HG03196 (cell line): Measurements from ENCODE around the gene LYPLA2.
A peak's percentile ranks its signal among the peaks of the same experiment; 100 is the strongest.
"Not testable (repeated sequence)": the region's sequence is repeated elsewhere in the genome, so short reads cannot be mapped to it uniquely, and the experiment has no call there.

Source experiments
- ATAC-seq: cut with Tn5 transposase; IDR thresholded peaks from one replicate; pipeline ENCODE4 v1.9.1; 2021; ENCODE audit not compliant: unreplicated experiment

The LYPLA2 gene

DNA sequence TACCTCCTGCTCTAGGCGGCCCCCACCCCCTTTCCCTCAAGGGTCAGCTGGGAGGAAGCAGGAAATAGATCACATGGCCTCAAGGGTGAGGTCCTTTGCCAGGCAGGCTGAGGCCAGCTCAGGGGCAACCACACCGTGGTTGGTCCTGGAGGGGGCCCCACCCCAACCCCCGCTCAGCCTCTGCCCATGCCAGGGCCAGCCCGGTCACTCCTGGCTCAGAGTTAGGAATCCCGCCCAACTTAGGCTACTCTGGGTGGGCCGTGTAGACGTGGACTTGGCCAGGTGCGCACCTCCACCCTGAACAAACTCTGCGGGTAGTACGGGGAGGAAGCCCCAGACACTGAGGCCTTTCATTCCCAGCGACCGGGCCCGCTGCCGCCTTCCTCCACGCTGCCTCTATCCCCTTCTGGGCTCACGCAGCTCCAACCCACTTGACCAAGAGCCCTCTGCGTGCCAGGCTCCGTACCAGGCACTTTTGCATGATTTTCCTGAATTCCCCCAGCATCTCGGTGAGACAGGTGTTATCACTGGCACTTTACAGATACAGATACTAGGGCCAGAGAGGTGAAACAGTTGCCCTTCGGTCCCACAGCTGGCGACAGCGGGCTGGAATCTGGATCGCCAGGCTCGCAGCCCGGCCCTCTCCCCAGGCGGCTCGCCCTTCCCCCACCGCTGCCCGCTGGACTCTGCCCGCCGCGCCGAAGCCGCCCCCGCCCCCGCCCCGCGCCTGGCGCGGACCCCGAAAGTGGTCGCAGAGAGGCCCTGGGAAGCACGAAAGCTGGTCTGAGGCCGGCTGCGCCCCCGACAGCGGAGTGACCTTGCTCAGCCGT, 8.8 kb downstream of the LYPLA2 start:
- peak; percentile 8 for ATAC-seq

DNA sequence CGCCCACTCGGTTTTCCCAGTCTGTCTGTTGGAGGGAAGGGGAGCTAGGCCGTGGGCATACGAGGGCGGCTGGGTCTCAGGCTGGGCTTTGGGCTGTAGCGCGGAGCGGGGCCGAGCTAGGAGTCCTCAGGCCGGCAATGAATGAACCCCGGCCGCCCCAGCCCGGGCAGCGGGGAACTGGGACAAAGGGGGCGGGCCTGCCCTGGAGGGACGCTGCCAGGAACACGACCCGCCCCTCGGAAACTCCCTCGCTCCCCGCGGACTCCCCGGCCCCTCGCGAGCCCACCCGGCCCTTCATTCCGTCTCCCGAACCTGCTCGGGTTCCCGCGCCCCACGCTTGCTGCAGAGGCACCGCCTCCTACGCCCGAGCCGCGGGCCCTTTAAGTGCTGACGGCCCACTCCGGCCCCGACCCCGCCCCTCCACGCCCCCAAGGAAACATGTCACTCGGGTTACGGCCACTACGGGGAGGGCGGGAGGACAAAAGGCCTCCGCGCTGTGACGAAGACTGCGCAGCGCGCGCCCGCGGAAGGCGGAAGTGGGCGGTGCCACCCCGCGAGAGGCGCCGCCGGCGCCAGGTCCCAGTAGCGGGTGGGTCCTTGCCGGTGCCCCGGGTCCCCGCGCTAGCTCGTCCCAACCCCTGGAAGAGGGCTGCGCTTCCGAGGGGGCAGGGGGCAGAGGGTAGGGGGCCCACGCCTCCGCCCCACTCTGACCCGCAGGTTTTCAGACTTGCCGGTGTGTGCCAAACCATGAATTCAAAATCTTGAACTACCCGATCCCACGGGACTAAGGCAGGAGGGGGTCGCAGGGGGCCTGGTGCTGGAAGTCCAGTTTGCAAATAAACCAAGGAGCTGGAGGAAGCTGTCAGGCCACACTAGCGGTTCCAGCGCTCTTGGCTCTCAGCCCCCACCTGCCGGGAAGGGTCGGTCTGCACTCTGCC, 9.7 kb downstream of the LYPLA2 start, which contains the start of gene GALE:
GALE (minus strand) TSS at position 355 of the 938 bp plus-strand sequence. CDS start 1,747 bp downstream, outside the sequence.
- peak; percentile 78 for ATAC-seq

- no peak for ATAC-seq
Observed at GRCh38 chr1:23801338-23801748, 10.4 kb downstream of the LYPLA2 start.

DNA sequence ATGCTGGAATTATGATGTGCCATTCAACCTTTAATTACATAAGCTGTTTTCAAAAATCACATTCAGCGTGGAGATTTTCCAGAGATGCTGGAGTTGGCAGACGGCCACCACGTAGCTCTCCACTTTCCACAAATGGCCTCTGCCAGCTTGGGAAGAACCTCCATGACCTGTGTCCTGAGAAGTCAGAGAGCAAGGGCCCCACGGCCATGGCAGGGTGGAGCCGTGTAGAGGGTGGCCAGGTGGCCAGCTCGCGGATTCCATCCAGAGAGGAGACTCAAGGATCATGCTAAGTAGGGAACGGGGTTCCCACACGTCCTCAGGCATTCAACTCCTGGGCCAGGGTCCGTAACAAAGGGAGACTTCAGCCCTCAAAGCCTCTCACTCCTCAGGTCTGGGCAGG, 10.9 kb downstream of the LYPLA2 start:
- ATAC-seq, result no peak

- not testable (repeated sequence) for ATAC-seq
Observed at GRCh38 chr1:23802809-23803342, 11.9 kb downstream of the LYPLA2 start.

- ATAC-seq, result no peak
Observed at GRCh38 chr1:23803674-23804073, 12.7 kb downstream of the LYPLA2 start.

GRCh38 chr1:23804183-23804835, 13.4 kb downstream of the LYPLA2 start:
- no peak for ATAC-seq

GRCh38 chr1:23805025-23805424, 14.1 kb downstream of the LYPLA2 start:
- ATAC-seq, result no peak

- no peak for ATAC-seq
Observed at GRCh38 chr1:23806280-23806679, 15.3 kb downstream of the LYPLA2 start.

DNA sequence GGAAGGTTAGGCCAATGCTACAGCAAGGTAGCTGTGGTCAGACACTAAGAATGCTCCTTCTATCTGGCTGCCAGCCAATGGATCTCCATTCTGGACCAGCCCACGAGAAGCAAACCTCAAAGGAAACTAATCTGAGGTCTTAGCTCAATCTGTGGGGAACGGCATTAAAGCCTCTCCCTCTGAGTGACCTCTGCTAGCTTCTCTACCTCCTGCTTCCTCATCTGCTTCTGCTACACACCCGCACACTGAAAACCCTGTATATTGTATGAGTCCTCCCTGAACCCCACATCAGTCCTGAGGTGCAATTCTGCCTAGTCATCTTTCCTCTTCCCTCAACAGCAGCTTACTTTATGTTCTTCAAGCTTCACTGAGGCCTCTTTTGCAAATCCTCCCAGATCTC, 16.5 kb downstream of the LYPLA2 start:
- ATAC-seq, result no peak

- ATAC-seq, result peak; percentile 52
Observed at GRCh38 chr1:23809751-23810171, 18.8 kb downstream of the LYPLA2 start.

DNA sequence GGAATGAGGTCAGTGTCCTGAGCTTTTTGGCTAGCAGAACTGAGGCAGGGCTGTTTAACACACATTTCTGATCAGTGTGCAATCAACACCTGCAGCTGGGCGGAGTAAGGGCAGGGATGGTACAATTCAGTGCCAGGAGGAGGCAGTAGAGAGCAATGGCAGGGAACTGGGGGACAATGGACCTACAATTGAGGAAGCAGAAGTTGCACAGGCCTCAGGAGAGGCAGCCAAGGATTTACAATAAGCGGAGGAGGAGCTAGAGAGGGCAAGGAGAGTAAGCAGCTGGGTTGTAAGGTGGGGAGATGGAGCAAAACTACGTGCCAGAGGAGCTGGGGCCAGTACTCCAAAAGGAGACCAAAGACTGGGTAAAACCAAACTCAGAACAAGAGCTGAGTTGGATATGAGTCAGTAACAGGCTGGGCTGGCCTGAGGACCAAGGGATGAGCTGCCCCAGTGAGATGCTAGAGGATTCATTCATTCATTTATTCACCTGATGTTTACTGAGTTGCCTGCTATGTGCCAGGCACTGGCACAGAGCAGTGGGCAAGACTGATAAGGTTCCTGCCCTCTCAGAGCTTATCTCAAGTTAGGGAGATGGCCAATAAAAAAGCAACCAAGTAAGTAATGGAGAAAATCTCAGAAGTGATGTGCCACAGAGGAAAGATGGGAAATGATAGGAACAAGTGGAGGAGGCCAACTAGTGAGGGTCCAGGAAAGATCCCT, 20.0 kb downstream of the LYPLA2 start:
- ATAC-seq, result peak; percentile 46

DNA sequence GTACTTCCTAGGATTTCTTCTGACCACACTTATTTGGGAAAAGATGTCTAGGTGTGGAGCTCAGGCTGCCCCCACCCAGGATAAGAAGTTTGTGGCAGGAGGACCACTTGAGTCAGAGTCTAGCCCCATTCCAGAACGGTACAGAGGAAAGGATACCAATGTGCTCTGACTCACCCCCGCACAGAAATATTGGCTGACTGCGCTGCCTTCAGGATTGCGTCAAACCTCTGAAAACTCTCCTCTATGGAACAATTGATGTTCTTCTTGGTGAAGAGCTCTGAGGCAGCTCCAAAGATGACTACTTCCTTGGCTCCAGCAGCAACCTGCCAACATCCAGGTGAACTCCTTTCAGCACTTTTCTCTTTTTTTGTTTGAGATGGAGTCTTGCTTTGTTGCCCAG, 23.1 kb downstream of the LYPLA2 start:
- ATAC-seq, result no peak

DNA sequence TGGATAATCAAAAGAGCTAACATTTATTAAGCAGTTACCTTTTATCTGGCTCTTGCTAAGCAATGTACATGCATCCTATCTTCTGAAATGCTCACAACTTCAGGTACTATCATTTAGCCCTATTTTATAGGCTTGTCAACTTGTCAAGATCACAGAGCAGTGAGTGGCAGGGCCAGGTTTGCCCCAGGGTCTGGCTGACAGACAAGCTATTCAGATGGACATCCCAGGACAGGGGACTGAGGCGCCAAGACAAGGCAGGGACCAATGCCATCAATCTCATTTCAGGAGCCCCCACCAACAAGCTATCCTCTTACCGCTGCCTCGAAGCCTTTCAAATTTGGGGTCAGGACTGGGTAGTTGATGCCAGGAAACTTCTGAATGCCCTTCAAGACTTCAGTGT, 25.4 kb downstream of the LYPLA2 start:
- no peak for ATAC-seq

- no peak for ATAC-seq
Observed at GRCh38 chr1:23816906-23817305, 26.0 kb downstream of the LYPLA2 start.

DNA sequence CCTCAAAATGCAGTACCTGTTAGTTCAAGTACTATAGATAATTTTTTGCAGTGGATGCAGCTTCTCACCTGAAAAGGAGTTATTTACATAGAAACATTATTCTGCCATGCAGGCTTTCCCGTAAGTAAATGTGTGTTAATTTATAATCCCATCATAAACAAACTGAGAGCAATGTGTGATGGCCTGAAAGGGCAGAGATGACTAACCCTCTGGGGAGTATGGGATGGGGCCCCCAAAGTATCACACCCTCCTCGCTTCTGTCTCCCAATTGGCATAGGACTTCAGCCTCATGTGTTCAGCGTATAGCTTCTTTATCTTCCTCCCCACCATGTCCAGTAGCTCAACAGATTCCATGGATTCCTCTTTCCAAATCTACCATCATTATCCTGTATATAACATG, 26.7 kb downstream of the LYPLA2 start:
- no peak for ATAC-seq

DNA sequence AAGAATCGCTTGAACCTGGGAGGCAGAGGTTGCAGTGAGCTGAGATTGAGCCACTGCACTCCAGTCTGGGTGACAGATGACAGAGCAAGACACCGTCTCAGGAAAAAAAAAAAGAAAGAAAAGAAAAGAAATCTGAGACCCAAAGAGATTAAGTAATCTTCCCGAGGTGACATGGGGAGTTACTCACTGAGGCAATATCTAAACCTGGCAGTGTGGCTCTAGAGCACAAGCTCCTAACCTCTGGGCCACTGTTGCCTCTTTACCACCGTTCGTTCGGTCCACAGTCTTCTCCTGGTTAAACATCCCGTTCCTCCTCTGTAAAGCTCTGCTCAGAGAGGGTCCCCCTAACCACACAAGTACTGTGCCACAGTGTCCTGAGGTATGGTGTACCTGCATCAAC, 32.8 kb downstream of the LYPLA2 start:
- no peak for ATAC-seq

DNA sequence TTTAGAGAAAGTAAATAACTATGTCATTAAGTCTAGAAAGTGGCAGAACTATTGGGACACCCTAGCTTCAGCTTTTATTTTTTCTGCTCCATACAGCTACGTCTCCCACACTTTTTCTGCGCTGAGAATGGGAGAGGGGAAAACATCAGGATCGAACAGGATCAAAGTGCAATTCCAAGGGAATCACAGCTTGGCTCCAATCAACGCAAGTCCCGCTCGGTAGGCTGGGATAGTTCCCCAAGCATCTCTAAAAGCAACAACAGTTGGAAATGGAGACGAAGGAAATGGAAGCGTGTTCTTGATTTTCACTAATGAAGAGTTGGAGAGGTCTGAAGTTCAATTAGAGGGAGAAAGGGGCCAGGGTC, 33.7 kb downstream of the LYPLA2 start:
- no peak for ATAC-seq

DNA sequence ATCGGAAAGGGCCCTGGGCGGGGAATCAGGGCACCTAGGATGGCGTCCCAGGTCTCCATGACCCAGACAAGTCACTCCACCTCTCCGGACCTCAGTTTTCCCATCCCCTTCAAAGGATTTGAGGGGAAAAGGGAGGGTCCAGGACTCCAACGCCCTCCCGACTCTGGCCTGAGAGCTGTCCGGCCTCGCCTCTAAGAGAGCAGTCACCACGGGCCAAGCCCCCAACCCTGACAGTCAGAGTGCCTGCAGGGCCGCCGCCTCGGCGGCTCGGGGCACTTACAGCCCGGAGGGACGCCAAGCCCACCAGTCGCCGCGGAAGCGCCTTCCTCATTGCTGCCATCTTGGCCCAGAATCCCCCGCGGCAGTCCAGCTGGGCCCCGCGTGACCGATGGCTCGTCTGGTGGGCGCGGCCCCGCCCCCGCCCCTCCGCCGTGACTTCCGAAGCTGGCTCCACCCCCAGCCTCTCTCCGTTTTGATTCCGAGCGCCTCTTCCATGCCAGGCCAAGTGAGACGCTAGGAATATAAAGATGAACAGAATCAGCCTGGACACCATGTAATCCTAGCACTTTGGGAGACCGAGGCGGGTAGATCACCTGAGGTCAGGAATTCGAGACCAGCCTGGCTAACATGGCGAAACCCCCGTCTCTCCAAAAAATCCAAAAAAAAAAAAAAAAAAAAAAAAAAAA, 34.3 kb downstream of the LYPLA2 start, which contains the start of gene HMGCL:
HMGCL (minus strand) TSS at position 354 of the 686 bp plus-strand sequence; CDS start at position 340, 14 bp downstream.
- ATAC-seq, result peak; percentile 74
